TTC549 (cell line): ENCODE measurements around the gene AP2A2.
"Not testable (repeated sequence)": the region's sequence is repeated elsewhere in the genome, so short reads cannot be mapped to it uniquely, and the experiment has no call there.

ENCODE experiments used
- FAIRE-seq: peaks from 2 replicates; lab custom pipeline; 2012; peaks lifted over from hg19 to GRCh38; lab: Jason Lieb, UNC

Gene AP2A2

DNA sequence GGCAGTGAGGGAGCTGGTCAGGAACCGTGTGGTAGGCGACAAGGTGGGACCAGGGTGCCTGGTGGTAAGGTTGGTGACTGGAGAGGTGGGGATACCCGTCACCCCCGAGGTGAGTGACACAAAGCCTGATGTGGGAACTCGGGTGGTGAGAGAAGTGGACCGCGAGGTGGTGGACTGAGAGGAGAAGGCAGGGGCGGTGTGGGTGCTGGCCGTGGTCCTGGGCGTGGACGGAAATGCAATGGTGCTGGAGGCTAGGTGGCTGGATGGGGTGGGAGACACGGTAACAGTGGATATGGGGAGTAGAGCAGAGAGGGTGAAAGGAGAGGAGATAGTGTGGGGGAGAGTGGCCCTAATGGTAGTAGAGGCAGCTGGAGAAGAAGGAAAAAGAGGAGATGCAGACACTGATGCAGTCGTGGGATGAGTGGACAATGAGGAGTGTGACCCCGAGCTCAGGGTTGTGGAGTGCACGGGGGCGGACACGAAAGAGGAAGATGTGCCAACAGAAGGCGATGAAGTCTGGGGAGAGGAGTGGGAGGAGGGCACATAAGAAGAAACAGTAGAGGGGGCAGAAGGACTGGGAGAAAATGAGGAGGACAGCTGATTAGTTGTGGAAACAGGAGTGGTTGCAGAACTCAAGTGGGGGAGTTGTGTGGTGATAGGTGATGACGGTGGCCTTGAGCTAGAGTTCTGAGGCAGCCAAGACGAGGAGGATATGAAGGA, 90.3 kb downstream of the AP2A2 start:
- no peak for FAIRE-seq

DNA sequence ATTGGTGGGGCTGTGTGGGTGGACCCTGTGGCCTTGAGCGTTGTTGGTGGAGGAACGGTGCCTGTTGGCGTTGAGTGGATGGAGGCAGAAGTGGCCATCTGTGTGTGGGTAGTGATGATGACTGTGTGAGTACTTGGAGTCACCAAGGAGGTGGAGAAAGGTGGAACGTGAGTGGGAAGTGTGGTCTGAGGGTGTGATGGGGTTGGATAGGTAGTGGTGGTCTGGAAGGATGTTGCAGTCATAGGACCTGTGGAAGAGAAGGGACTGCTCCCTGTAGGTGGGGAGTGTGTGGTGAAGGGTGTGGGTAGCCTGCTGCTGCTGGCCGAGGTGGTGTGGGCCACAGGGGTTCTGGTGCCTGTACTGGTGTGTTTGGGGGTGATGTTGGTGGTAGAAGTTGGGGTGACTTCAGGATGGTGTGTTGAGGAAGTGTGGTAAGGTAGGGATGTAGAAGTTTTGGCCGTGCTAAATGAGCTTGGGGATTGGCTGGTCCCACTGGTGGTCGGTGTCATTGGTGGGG, 91.0 kb downstream of the AP2A2 start:
- FAIRE-seq: not testable (repeated sequence)

DNA sequence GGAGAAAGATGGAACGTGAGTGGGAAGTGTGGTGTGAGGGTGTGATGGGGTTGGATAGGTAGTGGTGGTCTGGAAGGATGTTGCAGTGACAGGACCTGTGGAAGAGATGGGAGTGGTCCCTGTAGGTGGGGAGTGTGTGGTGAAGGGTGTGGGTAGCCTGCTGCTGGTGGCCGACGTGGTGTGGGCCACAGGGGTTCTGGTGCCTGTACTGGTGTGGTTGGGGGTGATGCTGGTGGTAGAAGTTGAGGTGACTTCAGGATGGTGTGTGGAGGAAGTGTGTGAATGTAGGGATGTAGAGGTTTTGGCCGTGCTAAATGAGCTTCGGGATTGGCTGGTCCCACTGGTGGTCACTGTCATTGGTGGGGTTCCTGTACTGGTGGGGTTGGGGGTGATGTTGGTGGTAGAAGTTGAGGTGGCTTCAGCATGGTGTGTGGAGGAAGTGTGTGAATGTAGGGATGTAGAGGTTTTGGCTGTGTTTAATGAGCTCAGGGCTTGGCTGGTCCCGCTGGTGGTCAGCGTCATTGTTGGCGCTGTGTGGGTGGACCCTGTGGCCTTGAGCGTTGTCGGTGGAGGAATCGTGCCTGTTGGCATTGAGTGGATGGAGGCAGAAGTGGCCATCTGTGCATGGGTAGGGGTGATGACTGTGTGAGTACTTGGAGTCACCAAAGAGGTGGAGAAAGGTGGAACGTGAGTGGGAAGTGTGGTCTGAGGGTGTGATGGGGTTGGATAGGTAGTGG, 91.8 kb downstream of the AP2A2 start:
- FAIRE-seq: no peak

DNA sequence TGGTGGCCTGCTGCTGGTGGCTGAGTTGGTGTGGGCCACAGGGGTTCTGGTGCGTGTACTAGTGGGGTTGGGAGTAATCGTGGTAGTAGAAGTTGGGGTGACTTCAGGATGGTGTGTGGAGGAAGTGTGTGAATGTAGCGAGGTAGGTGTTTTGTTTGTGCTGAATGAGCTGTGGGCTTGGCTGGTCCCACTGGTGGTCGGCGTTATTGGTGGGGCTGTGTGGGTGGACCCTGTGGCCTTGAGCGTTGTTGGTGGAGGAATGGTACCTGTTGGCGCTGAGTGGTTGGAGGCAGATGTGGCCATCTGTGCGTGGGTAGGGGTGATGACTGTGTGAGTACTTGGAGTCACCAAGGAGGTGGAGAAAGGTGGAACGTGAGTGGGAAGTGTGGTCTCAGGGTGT, 92.4 kb downstream of the AP2A2 start:
- no peak for FAIRE-seq

DNA sequence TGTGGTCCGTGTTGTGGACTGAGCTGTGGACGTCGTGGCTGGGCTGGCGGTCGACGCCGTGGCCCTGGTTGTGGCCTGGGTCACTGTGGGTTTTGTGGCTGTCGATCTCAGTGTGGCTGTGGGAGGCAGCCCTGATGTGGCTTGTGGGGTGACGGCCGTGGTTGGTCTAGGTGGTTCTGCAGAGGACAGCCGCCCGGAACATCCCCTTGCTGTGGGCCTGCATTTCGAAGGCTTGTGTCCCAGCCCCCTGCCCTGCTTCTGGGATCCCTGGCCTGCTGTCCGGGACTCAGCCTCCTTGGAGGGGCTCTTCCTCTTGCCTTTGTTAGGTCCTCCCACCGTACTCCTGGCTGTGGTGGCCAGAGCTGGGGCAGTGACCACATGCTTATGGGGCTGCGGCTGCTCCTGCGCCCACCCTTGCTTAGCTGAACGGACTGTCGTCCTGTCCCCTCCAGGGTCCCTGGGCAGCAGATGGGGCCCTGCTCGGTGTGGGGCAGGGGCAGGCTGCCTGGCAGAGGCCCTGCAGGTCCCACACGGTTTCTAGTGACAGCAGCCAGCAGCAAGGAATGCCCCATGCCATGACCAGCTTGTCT, 93.7 kb downstream of the AP2A2 start:
- FAIRE-seq: no peak

DNA sequence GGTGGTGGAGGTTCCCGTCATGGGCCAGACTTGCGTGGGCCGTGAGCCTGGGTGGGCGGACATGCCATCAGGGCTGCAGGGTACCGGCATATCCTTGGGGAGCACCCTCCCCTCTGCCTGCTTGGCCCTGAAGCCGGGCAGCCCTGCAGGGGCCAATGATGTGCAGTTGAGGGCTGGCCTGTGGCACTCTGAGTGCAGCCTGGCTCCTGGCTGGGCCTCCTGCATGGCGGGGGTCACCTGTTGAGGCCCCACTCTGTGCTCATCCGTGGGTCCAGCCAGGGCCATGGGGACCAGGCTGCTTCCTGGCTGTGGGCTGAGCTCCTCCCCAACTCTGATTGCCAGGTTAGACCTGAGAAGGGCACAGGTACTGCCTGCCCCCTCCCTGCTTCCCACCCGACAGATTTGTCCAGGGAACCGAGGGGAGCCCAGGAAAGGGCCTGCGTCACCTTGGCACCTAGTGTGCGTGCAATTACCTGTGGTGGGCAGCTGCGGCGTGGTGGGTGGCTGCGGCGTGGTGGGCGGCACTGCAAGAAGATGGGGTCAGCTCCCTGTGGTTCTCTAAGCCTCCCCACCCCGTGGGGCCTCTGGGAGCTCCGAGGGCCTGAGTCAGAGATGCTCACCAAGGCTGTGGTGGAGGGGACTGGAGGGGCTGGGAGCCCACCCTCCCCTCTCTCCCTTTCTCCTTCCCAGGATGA, 94.7 kb downstream of the AP2A2 start:
- no peak for FAIRE-seq

DNA sequence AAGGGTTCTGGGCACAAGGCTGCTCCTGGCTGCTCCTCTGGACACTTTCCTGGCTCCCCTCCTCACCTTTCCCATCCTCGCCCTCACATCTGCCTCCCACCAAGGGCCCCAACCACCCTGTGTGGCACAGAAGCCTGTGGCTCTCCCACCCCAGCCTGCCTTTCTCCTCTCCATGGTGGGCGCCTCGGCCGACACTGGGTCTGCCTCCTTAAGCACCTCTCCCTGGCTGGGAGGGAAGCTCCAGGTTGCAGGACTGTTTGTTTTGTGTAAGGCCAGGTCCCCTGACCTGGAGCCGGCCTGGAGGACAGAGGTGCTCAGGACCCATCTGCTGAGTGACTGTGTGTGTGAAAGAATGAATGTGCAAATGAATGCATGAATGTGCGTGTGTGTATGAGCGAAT, 96.7 kb downstream of the AP2A2 start:
- no peak for FAIRE-seq

DNA sequence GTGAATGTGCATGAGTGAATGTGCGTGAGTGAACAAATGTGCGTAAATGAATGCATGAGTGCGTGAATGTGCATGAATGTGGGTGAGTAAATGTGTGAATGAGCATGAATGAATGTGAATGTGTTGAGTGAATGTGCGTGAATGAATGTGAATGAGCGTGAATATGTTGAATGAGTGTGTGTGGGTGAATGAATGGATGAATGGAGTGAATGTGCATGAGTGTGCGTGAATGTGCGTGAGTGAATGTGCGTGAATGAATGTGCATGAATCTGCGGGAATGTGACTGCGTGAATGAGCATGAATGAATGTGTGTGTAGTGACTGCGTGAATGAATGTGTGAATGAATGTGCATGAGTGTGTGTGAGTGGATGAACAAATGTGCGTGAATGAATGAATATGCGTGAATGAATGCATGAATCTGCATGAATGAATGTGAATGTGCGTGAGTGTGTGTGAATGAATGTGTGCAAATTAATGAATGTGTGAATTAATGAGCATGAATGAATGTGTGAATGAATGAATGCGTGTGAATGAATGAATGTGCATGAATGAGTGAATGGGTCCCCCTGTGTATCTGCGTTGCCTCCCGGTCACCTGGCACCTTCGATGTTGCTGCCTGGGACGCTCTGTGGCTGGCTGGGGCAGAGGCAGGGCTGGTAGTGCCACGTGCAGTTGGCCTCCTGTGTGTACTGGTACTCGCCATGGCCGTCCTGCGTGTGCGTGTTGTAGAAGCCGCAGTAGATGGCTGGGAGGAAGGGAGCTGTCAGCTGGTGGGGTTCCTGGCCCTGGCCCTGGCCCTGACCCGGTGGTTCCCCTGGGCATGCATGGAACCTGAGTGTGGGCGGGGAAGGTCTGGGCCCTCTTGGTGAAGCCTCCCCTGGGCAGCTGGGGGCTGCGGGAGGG, 97.5 kb downstream of the AP2A2 start:
- FAIRE-seq: no peak

DNA sequence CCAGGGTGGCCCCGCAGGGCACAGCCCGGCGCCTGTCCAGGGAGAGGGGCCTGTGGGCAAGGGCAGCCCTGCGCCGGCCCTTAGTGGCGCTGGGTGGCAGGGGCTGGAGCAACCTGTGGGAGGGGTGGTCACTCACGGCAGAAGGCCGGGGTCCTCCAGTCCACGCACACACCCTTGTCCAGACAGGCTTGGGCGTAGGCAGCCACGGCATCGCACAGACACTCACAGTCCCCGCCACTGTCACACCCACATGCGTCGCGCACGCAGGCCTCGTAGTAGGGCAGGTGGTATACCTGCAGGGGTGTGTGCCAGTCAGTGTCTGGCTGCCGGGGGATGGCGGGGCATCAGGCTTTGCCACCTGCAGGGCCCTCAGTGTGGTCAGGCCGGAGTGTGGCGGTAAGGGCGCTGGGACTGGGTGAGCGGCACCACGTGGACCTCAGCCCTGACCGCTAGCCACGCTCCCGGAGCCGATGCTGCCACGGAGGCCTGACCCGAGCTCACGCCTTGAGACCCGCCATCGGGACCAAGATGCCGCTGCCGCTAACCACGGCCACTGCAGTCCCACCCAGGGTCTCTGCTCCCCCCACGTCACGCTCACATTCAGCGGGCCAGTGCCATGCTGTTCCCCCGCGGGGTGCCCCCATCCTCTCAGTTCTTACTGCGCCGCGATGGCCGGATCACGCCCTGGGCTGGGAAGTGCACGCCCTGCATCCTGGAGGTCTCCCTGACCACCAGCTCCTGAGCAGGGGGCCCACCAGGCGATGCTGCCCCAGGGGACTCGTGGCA, 98.3 kb downstream of the AP2A2 start:
- no peak for FAIRE-seq

DNA sequence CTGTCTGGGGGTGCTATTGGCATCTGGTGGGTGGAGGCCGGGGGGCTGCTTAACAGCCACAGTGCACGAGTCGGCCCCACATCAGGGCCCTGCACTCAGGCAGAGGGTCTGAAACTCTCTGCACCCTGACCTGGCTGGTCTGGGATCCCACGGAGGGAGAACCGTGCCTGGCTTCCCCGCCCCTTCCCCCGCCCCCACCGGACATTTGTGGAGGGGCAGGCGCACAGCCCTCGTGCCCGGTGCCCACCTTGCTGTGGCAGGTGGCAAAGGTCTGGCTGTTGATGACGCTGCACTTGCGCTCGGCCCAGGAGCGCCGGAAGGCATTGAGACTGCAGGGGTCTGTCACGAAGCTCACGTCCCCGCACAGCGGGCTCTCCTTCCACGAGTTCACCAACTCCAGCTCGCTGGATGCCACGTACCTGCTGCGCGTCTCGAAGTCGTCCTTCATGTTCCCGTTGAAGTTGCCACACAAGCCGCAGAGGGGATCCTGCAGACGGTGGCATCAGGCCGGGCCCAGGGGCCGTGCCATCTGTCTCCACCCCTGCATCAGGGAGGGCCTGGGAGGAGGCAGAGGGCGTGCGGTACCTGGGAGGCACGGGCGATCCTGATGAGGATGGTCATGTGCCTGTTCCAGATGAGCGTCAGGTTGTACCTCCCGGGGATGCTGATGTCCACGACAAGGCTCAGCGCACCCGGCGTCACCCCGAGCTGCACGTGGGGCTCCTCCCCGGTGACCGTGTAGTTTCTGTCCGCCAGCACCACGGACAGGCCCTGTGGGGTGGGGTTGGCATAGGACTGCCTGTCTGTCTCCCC, 99.1 kb downstream of the AP2A2 start:
- no peak for FAIRE-seq

DNA sequence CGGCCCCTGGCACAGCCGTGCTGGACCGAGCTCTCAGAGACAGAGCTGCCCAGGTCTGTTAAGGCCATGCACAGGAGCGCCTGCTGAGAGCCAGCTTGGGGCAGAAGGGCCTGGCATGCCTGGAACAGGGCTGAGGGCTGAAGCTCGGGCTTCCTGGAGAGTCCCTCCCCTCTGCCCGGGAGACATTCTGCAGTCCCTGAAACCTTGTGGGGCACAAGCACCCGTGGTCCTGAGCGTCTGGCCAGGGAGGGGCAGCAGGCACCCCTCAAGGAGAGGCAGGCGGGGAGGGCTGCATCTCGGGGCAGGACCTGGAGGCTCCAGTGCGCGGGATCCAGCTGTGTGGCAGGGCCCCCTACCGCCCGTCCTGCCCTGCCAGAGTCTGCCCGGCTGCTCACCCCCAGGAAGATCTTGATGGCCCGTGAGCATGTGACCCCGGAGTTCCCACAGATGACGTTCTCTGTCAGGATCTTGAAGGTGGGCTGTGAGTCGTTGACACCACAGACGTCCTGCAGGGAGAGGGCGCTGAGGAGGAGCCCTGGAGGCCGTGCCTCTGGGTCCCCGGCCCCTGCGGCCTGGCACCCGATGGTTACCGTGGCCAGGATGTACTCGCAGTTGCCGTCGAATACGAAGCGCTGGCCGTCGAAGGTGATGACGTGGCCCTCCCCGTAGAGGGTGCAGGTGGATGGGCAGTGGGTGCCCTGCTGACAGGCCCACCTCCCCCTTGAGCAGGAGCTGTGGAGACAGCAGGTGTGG, 99.9 kb downstream of the AP2A2 start:
- FAIRE-seq: no peak

DNA sequence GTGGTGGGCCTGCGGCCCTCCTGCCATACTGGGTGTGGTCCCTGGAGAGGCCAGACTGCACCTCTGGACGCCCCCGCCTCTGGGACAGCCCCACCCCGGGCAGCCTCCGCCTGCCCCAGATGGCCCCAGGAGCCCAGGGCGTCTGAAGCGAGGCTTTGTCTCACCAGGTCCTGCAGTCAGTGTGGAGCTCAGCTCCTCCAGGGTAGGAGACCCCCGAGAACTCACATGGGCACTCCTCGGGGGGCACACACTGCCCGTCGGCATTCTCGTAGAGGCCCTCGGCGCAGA, 100.4 kb downstream of the AP2A2 start:
- FAIRE-seq: no peak

DNA sequence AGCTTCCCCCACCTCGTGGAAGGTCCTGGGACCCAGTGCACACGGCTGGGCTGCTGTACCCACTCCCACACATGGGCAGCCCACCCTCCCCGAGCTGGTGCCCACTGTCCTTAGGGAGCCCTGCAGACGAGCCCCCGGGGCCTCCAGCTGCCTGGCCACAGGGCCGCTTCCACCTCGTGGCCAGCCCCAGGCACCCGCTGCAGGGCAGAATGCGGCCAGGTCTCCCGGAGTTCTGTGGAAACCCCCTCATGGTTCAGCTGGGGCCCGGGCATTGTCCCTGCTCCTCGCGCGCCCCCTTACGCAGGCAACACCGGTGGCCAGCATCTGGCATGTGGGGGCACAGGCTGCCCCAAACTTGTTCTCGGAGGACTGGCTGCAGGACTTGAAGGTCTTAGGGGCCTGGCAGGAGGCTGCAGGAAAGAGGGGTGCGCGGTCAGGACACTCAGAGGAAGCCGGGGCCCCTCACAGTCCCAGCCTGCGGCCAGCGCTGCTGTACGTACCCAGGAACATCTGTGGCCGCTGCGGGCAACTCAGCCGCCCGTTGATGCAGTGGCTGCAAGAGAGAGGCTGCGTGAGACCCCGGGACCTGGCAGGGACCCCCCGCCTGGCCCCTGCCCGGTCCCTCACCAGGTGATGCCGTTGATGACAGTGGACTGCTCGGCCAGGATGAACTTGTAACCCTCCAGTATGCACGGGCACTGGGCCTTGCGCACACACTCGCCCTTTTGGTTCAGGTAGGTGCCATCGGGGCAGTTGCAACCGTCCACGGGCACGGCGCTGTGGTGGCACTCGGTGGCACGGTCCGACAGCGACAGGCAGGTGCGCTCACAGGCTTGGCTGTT, 101.2 kb downstream of the AP2A2 start:
- FAIRE-seq: no peak

DNA sequence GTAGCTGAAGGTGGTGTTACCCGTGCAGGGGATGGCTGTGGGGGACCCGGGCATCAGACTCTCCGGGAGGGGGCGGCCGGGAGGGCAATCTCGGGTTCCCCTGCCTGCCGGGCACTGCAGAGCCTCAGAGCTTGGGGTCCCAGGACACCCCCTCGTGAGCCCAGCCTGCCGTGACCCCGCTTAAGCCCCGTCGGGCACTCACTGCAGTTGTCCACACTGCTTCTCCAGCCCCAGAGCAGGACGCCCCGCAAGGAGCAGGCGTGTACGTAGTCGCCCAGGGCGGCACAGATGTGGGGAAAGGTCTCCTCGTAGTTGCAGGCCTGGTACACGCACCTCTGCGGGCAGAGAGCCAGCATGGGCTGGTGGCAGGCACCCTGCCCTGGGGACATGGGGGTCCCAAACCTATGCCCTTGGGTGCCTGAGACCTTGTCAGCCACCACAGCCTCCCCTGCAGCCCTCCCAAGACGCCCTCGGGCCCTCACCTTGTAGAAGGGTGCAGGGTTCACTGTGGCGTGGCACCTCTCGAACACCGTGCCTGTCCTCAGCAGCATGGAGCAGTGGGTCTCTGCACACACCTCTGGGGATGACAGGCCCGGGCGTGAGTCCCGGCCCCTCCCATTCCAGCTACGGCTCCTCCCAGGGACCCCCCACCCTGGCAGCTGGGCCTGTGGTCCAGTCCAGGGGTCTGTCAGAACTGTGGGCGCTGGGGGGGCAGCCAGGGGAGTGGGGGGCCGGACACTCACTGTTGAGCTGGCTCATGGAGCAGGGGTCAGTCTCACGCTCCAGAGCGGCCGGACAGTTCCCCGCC, 102.0 kb downstream of the AP2A2 start:
- no peak for FAIRE-seq

DNA sequence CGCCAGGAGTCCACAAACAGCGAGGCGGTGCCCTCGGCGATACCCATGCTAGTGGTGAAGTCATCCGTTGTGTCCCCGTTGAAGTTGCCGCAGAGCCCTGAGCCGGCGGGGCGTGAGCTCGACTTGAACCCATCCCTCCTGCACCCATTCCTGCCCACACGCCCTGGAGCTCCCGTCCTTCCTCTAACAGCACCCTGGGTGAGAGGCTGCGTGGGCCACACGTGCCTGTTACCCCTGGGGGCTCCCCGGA, 102.5 kb downstream of the AP2A2 start:
- no peak for FAIRE-seq

DNA sequence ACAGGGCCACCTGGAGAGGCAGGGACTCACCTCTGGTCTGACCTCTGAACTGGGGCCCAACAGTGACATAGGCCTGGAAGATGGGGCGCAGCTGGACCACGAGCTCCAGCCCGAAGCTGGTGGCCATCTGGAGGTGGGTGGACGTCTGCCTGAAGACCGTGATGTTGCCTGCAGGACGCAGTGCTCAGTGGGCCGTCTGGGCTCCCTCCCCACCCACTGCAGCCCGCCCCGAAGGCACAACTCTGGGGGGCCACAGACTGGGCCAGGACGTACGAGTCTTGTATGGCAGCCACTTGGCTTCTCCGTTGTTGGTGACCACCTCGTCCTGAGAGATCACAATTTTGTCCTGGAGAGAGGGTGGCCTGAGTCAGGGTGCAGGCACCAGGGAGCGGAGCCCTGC, 102.9 kb downstream of the AP2A2 start:
- no peak for FAIRE-seq

DNA sequence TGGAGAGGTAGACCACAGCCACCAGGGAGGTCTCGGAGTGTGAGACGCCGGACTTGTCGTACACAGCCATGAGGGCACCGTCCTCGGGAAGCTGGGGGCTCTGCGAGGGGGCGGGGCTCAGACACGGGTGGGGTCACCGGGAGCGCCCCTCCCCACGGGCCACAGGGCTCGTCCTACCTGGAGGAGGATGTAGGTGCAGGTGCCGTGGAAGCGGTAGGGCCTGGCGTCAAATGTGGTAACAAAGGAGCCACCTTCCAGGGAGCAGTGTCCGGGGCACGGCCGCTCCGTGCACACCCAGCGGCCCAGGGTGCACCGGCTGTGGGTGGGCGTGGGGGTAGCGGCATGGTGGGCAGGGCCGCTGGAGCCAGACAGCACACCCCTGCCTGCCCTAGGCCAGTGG, 103.4 kb downstream of the AP2A2 start:
- FAIRE-seq: no peak

DNA sequence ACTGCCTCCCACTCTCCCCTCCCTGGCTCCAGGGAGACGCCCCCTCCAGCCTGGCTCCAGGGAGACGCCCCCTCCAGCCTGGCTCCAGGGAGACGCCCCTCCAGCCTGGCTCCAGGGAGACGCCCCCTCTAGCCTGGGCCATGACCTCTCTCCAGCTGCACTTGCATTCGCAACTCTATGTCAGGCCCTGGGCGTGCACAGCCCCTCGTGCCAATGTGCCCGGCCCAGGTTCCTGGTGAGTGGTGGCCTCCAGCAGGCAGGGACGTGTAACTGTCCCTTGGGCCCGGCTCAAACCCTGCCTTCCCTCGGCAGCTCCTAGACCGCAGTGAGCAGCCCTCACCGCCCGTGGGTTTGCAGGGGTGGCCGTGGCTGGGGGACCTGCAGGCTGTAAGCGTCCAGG, 104.0 kb downstream of the AP2A2 start:
- FAIRE-seq: no peak
